Stimulated activated naive CD8-positive, alpha-beta T cell treated with anti-CD3 and anti-CD28 coated beads, Interleukin-15, Interleukin-2, amounts not matched to agents 100 ng/mL and 50 ng/mL, for 24 hours (primary cell): ENCODE measurements around the gene IRF2.

Experiments
- H3K27ac Mint-ChIP-seq: one replicate; pipeline ENCODE4 v1.8.0; 2021; ENCODE audit warnings: mild to moderate bottlenecking, mixed read lengths
- H3K27me3 Mint-ChIP-seq: one replicate; pipeline ENCODE4 v1.8.0; 2021; ENCODE audit warnings: mixed read lengths
- H3K36me3 Mint-ChIP-seq: one replicate; pipeline ENCODE4 v1.8.0; 2021; ENCODE audit warnings: low read depth, mixed read lengths
- H3K4me1 Mint-ChIP-seq: one replicate; pipeline ENCODE4 v1.8.0; 2021; ENCODE audit warnings: low read depth, mixed read lengths
- H3K4me3 Mint-ChIP-seq: one replicate; pipeline ENCODE4 v1.8.0; 2021; ENCODE audit warnings: mild to moderate bottlenecking, mixed read lengths
- H3K9me3 Mint-ChIP-seq: one replicate; pipeline ENCODE4 v1.8.0; 2021; ENCODE audit warnings: mixed read lengths

Gene IRF2

GRCh38 chr4:184474263-184475095 lies at the start of gene IRF2:
TSS of gene IRF2 (minus strand) at chr4:184474550. CDS start at chr4:184429064, 45,486 bp downstream.
- Mint-ChIP-seq H3K27ac (peak within 1 kb of the TSS; percentile 99), H3K27me3 (no peaks in the 10 kb centered on the region), H3K4me3 (peak within 1 kb of the TSS; percentile 99), H3K9me3 (no peaks in the 10 kb centered on the region), H3K4me1 (peaks cover 69% of the 10 kb centered on the region), H3K36me3 (peaks cover 31% of the 10 kb centered on the region)

GRCh38 chr4:184515606-184516005 lies 41.3 kb upstream of the IRF2 start:
- H3K27ac Mint-ChIP-seq, result peak overlapping the region; percentile 94
- H3K36me3 Mint-ChIP-seq, result no peaks in the 10 kb centered on the region
- no peak overlapping the region for H3K4me3 Mint-ChIP-seq
- no peaks in the 10 kb centered on the region for H3K27me3 Mint-ChIP-seq
- peaks cover 6% of the 10 kb centered on the region for H3K9me3 Mint-ChIP-seq
- H3K4me1 Mint-ChIP-seq, result peaks cover 43% of the 10 kb centered on the region

- H3K4me1 Mint-ChIP-seq, result peaks cover 56% of the 10 kb centered on the region
- peaks cover 15% of the 10 kb centered on the region for H3K9me3 Mint-ChIP-seq
- peak overlapping the region; percentile 94 for H3K27ac Mint-ChIP-seq
- no peaks in the 10 kb centered on the region for H3K36me3 Mint-ChIP-seq
- H3K27me3 Mint-ChIP-seq, result no peaks in the 10 kb centered on the region
- H3K4me3 Mint-ChIP-seq, result peak overlapping the region; percentile 74
Observed at GRCh38 chr4:184514121-184514988, 40.0 kb upstream of the IRF2 start.

GRCh38 chr4:184513802-184514120 lies 39.4 kb upstream of the IRF2 start:
- Mint-ChIP-seq H3K4me3 (peak overlapping the region; percentile 74), H3K4me1 (peaks cover 56% of the 10 kb centered on the region), H3K9me3 (peaks cover 12% of the 10 kb centered on the region)

GRCh38 chr4:184511156-184511555 lies 36.8 kb upstream of the IRF2 start:
- peaks cover 9% of the 10 kb centered on the region for H3K9me3 Mint-ChIP-seq
- H3K4me3 Mint-ChIP-seq, result no peak overlapping the region
- H3K27me3 Mint-ChIP-seq, result no peaks in the 10 kb centered on the region
- peaks cover 66% of the 10 kb centered on the region for H3K4me1 Mint-ChIP-seq
- H3K36me3 Mint-ChIP-seq, result no peaks in the 10 kb centered on the region
- H3K27ac Mint-ChIP-seq, result no peak overlapping the region

More at GRCh38 chr4:184513802-184514120, 39.4 kb upstream of the IRF2 start:
- H3K36me3 Mint-ChIP-seq, result no peaks in the 10 kb centered on the region
- peak overlapping the region; percentile 94 for H3K27ac Mint-ChIP-seq
- no peaks in the 10 kb centered on the region for H3K27me3 Mint-ChIP-seq

GRCh38 chr4:184510401-184510800 lies 36.1 kb upstream of the IRF2 start:
- no peak overlapping the region for H3K27ac Mint-ChIP-seq
- H3K9me3 Mint-ChIP-seq, result peaks cover 9% of the 10 kb centered on the region
- H3K36me3 Mint-ChIP-seq, result no peaks in the 10 kb centered on the region
- H3K27me3 Mint-ChIP-seq, result no peaks in the 10 kb centered on the region
- H3K4me1 Mint-ChIP-seq, result peaks cover 61% of the 10 kb centered on the region
- no peak overlapping the region for H3K4me3 Mint-ChIP-seq

- peak overlapping the region; percentile 46 for H3K27ac Mint-ChIP-seq
- H3K36me3 Mint-ChIP-seq, result no peaks in the 10 kb centered on the region
- H3K9me3 Mint-ChIP-seq, result peaks cover 9% of the 10 kb centered on the region
- H3K4me3 Mint-ChIP-seq, result no peak overlapping the region
- H3K4me1 Mint-ChIP-seq, result peaks cover 47% of the 10 kb centered on the region
- H3K27me3 Mint-ChIP-seq, result no peaks in the 10 kb centered on the region
Observed at GRCh38 chr4:184506527-184507121, 32.3 kb upstream of the IRF2 start.

- no peaks in the 10 kb centered on the region for H3K27me3 Mint-ChIP-seq
- H3K4me3 Mint-ChIP-seq, result peak overlapping the region; percentile 35
- no peaks in the 10 kb centered on the region for H3K9me3 Mint-ChIP-seq
- H3K4me1 Mint-ChIP-seq, result peaks cover 31% of the 10 kb centered on the region
- peak overlapping the region; percentile 86 for H3K27ac Mint-ChIP-seq
- no peaks in the 10 kb centered on the region for H3K36me3 Mint-ChIP-seq
Observed at GRCh38 chr4:184504385-184504784, 30.0 kb upstream of the IRF2 start.

GRCh38 chr4:184503869-184504300 lies 29.5 kb upstream of the IRF2 start:
- Mint-ChIP-seq H3K27ac (peak overlapping the region; percentile 86), H3K4me1 (peaks cover 30% of the 10 kb centered on the region), H3K27me3 (no peaks in the 10 kb centered on the region), H3K4me3 (peak overlapping the region; percentile 35), H3K9me3 (no peaks in the 10 kb centered on the region), H3K36me3 (no peaks in the 10 kb centered on the region)

GRCh38 chr4:184500748-184501589 lies 26.6 kb upstream of the IRF2 start:
- Mint-ChIP-seq H3K27me3 (no peaks in the 10 kb centered on the region), H3K36me3 (no peaks in the 10 kb centered on the region), H3K4me3 (no peak overlapping the region), H3K27ac (no peak overlapping the region), H3K9me3 (no peaks in the 10 kb centered on the region), H3K4me1 (peaks cover 21% of the 10 kb centered on the region)

GRCh38 chr4:184499996-184500395 lies 25.6 kb upstream of the IRF2 start:
- Mint-ChIP-seq H3K9me3 (no peaks in the 10 kb centered on the region), H3K27ac (no peak overlapping the region), H3K36me3 (no peaks in the 10 kb centered on the region), H3K4me1 (peaks cover 17% of the 10 kb centered on the region), H3K27me3 (no peaks in the 10 kb centered on the region), H3K4me3 (no peak overlapping the region)

- Mint-ChIP-seq H3K27ac (no peak overlapping the region), H3K36me3 (no peaks in the 10 kb centered on the region), H3K4me1 (peaks cover 4% of the 10 kb centered on the region), H3K27me3 (no peaks in the 10 kb centered on the region), H3K4me3 (no peak overlapping the region), H3K9me3 (no peaks in the 10 kb centered on the region)
Observed at GRCh38 chr4:184498598-184498997, 24.2 kb upstream of the IRF2 start.

- Mint-ChIP-seq H3K27me3 (no peaks in the 10 kb centered on the region), H3K4me3 (no peak overlapping the region), H3K36me3 (no peaks in the 10 kb centered on the region), H3K4me1 (peaks cover 11% of the 10 kb centered on the region), H3K9me3 (no peaks in the 10 kb centered on the region), H3K27ac (no peak overlapping the region)
Observed at GRCh38 chr4:184489771-184490170, 15.4 kb upstream of the IRF2 start.

- H3K4me3 Mint-ChIP-seq, result no peak overlapping the region
- no peak overlapping the region for H3K27ac Mint-ChIP-seq
- peaks cover 6% of the 10 kb centered on the region for H3K36me3 Mint-ChIP-seq
- no peaks in the 10 kb centered on the region for H3K27me3 Mint-ChIP-seq
- peaks cover 25% of the 10 kb centered on the region for H3K4me1 Mint-ChIP-seq
- H3K9me3 Mint-ChIP-seq, result no peaks in the 10 kb centered on the region
Observed at GRCh38 chr4:184487503-184487902, 13.2 kb upstream of the IRF2 start.
